Measurements from ENCODE around the gene UBAP2. TPM values are rescaled to one million over a fixed set of nuclear protein-coding genes. Genes with fewer than 3 reads are reported as not detected.
"Not testable (repeated sequence)": the region's sequence is repeated elsewhere in the genome, so short reads cannot be mapped to it uniquely, and the experiment has no call there.

The UBAP2 gene
- total RNA-seq, 1 experiment from 2014 or later: 17.0 TPM

DNA sequence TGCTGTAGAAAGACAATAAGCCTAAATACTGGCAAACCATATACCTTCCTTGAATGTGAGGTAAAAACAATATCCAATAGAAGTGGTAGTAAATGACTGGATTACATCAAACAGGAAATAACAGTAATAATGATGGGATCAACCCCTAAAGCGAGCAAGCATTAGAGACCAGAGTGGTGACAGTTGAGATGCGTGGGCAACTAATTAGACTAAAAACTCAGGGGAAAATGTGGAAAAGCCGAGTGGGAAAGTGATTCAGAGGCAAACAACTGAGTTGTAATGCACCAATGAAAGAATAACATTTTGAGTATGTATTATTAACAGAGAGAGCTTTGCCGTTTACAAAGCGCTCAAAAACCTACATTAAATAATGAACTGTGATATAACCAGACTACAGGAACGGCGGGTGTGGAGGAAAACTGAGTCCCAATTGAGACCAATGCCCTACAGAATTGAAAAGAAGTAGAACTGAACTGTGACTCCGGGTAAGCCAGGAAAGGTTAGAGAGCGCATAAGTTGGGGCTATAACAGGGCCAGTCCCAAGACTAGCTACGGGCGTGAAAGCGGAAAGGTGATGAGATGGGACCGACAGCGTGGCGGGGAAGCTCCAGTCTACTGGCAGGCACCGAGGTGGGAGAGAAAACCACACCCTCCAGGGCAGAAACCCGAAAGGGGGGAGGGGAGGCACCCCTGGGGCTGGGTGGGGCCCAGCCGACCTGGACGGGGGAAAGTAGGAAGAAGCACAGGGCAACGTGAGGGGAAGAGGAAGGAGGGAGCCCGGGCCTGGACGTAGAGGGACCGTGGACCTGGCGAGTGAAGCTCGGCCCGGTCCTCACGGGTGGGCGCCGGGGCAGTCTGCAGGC, 592 bp downstream of the UBAP2 start:
- DNase-seq (ENCODE audit: low read depth): peak; percentile 61

DNA sequence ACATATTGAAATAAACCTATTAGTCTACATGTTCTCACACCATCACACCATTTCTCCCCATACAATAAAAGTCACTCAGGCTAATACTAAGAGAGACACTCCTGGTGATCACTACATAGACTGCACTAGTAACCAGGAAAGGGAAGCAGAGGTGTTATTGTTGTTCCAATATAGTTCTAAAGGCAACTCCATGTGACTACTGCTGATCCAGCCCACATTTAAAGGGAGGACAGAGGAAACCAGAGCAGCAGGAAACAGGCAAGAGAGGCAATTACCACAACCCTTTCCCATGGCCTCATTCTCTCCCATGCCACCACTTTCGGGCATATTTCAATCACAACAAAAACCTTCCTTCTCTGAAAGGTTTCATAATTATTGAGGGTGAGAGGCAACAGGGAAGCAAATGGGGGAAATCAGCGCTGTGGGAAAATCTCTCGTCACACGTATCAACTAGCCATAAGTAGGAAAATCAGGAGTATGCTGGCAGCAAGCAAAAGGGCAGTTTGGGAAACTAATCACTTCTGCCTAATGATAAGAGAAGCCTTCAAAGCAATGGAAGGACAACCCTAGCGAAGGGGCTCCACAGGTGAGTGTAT, 1.8 kb downstream of the UBAP2 start:
- DNase-seq (ENCODE audit: low read depth): peak; percentile 27

- DNase-seq (ENCODE audit: low read depth): no peak
Measured at GRCh38 chr9:34045903-34046302, 2.8 kb downstream of the UBAP2 start.

DNA sequence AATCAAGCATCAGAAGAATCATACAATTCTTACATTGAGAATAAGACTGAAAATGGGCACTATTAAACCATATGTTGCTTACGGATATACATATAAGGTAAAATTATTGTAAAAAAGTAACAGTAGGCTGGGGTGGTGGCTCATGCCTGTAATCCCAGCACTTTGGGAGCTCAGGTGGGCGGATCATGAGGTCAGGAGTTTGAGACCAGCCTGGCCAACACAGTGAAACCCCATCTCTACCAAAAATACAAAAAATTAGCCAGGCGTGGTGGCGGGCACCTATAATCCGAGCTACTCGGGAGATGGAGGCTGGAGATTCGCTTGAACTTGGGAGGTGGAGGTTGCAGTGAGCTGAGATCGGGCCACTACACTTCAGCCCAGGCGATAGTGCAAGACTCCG, 6.6 kb downstream of the UBAP2 start:
- DNase-seq (ENCODE audit: low read depth): not testable (repeated sequence)

DNA sequence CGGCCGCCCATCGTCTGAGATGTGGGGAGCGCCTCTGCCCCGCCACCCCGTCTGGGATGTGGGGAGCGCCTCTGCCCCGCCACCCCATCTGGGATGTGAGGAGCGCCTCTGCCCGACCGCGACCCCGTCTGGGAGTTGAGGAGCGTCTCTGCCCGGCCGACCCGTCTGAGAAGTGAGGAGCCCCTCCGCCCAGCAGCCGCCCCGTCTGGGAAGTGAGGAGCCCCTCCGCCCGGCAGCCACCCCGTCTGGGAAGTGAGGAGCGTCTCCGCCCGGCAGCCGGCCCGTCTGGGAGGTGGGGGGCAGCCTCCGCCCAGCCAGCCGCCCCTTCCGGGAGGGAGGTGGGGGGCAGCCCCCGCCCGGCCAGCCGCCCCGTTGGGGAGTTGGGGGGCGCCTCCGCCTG, 9.8 kb downstream of the UBAP2 start:
- not testable (repeated sequence) for DNase-seq (ENCODE audit: low read depth)

GRCh38 chr9:34037626-34038025, 11.1 kb downstream of the UBAP2 start:
- no peak for DNase-seq (ENCODE audit: low read depth)

- no peak for DNase-seq (ENCODE audit: low read depth)
Measured at GRCh38 chr9:34036625-34037024, 12.1 kb downstream of the UBAP2 start.

GRCh38 chr9:34035656-34036055, 13.0 kb downstream of the UBAP2 start:
- no peak for DNase-seq (ENCODE audit: low read depth)

DNA sequence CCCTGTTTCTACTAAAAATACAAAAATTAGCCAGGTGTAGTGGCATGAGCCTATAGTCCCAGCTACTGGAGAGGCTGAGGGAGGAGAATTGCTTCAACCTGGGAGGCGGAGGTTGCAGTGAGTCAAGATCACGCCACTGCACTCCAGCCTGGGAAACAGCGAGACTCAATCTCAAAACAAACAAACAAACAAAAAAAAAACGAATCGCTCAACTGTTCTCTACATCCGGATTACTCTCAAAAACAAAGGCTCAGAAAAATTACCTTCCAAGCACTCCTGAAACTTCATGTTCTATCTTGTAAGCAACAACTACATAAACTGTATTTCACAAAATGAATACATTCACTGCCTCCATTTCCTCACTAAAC, 14.0 kb downstream of the UBAP2 start:
- peak; percentile 18 for DNase-seq (ENCODE audit: low read depth)

GRCh38 chr9:34032631-34033030, 16.1 kb downstream of the UBAP2 start:
- no peak for DNase-seq (ENCODE audit: low read depth)

DNA sequence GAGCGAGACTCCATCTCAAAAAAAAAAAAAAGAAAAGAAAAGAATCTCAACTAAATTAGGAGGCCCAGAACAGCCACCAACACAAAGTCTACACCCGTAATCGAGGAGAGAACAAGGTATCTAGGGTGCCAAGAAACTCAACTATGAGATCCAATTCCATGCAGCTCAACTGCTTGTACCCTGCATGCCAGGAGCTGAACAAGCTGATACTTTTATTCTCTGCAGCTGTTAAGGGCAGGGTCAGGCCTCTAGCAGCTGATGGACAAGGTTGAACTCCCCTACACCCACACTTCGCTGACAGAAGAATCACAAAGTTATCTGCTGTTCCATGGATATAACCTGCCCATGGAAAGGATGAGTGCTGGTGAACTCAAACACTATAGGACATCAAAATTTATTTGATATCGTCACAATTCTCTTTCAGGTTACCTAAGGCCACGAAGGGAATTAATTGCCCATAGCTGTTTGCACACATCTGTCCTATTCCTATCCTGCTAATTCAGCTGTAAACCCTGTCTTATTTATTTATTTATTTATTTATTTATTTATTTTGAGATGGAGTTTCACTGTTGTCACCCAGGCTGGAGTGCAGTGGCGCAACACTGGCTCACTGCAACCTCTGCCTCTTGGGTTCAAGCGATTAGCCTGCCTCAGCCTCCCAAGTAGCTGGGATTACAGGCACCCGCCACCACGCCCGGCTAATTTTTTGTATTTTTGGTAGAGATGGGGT, 20.7 kb downstream of the UBAP2 start:
- no peak for DNase-seq (ENCODE audit: low read depth)

- DNase-seq (ENCODE audit: low read depth): no peak
Measured at GRCh38 chr9:34025811-34026210, 22.9 kb downstream of the UBAP2 start.

- no peak for DNase-seq (ENCODE audit: low read depth)
Measured at GRCh38 chr9:34025062-34025461, 23.6 kb downstream of the UBAP2 start.

DNA sequence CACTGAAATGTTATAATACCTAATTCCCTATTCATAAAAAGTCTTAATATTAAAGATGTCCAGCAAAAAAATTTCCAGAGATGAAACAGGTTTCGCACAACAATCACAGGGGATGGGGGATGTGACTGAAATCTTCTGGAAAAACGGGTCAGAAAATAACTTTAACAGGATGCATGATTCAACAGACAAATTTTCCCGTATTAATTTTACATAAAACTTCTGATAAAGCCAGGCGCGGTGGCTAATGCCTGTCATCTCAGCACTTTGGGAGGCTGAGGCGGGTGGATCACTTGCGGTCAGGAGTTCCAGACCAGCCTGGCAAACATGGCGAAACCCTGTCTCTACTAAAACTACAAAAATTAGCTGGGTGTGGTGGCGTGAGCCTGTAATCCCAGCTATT, 24.2 kb downstream of the UBAP2 start:
- not testable (repeated sequence) for DNase-seq (ENCODE audit: low read depth)

- no peak for DNase-seq (ENCODE audit: low read depth)
Measured at GRCh38 chr9:34016149-34016548, 32.5 kb downstream of the UBAP2 start.

- no peak for DNase-seq (ENCODE audit: low read depth)
Measured at GRCh38 chr9:34010979-34011378, 37.7 kb downstream of the UBAP2 start.

- DNase-seq (ENCODE audit: low read depth): no peak
Measured at GRCh38 chr9:34001951-34002350, 46.7 kb downstream of the UBAP2 start.

- DNase-seq (ENCODE audit: low read depth): no peak
Measured at GRCh38 chr9:34001298-34001697, 47.4 kb downstream of the UBAP2 start.

DNA sequence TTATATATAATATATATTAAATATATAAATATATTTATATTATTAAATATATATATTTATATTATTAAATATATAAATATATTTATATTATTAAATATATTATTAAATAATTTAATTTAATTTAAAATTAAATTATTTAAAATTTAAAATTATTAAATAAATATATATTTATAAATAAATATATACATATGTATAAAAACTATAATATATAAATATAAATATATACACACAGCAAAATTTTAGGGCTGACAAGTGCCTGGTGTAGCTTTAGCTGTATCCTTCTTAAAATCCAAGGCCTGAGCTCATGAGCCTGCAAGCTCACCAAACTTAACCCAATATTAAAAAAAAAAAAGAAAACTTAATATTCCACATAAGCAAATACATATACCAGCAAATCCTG, 53.2 kb downstream of the UBAP2 start:
- no peak for DNase-seq (ENCODE audit: low read depth)

DNA sequence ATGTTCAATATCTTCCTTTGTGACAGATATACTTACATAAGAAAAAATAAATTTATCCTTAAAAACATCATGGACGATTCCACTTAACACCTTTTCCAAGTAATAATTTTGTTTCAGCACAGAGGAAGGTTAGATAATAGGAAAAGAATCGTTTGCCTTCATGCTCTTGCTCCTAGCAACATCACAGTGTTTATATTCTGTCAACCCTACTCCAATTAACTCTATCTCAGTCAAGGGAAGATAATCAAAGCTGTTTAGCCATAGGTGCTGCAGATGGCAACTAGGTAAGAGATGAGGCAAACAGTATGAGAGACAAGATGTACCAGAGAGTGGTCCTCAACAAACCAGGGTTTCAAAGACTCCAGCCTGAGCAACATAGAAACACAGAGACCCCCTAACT, 55.6 kb downstream of the UBAP2 start:
- no peak for DNase-seq (ENCODE audit: low read depth)

GRCh38 chr9:33992632-33993031, 56.1 kb downstream of the UBAP2 start:
- DNase-seq (ENCODE audit: low read depth): no peak

- DNase-seq (ENCODE audit: low read depth): no peak
Measured at GRCh38 chr9:33988219-33988890, 60.3 kb downstream of the UBAP2 start.
